Upper lobe of left lung (tissue), 6 donors: Measurements from ENCODE around the gene CD79B. TPM values are rescaled to one million over a fixed set of nuclear protein-coding genes. Genes with fewer than 3 reads are reported as not detected.
A peak's percentile ranks its signal among the peaks of the same experiment; 100 is the strongest.

Experiments
- ATAC-seq, 2 donors: fragments of 200-7000 bp; cut with Tn5 transposase; one replicate each; pipeline ENCODE4 v1.9.1; 2022; ENCODE audit warnings: mild to moderate bottlenecking in 2 of 2, moderate library complexity in 2 of 2; ENCODE audit not compliant: low FRiP score in 2 of 2
- DNase-seq, 2 donors: peaks; one replicate each; pipeline ENCODE4 v3.0.0-alpha.2; 2019 to 2020
- H3K27ac ChIP-seq, 4 donors: fragments of 200-600 bp; sonication (generic); one replicate each; pipeline ENCODE4 v1.5.1; 2016 to 2019
- H3K27me3 ChIP-seq, 4 donors: fragments of 200-600 bp; sonication (generic); one replicate each; pipeline ENCODE4 v1.5.1; 2017 to 2019
- H3K36me3 ChIP-seq, 4 donors: fragments of 200-600 bp; sonication (generic); one replicate each; pipeline ENCODE4 v1.5.1; 2016 to 2019
- H3K4me1 ChIP-seq, 4 donors: fragments of 200-600 bp; sonication (generic); one replicate each; pipeline ENCODE4 v1.5.1; 2018 to 2019
- H3K4me3 ChIP-seq, 4 donors: fragments of 200-600 bp; sonication (generic); one replicate each; pipeline ENCODE4 v1.5.1; 2017 to 2019; ENCODE audit warnings: mild to moderate bottlenecking in 2 of 4, moderate library complexity in 1 of 4
- H3K9me3 ChIP-seq, 4 donors: fragments of 200-600 bp; sonication (generic); one replicate each; pipeline ENCODE4 v1.5.1; 2018 to 2019
- EP300 ChIP-seq, 4 donors: sonication (generic); formaldehyde crosslinking; IDR thresholded peaks; one replicate each; pipeline ENCODE4 v1.5.1; 2017; ENCODE audit warnings: antibody characterized with exemption in 4 of 4, control low read depth in 2 of 4
- POLR2A ChIP-seq, 4 donors: fragments of 450-650 bp; IDR thresholded peaks; one replicate each; pipeline ENCODE4 v1.5.1; 2016 to 2017; ENCODE audit warnings: antibody characterized with exemption in 4 of 4, mild to moderate bottlenecking in 2 of 4
- POLR2AphosphoS5 ChIP-seq, 2 donors: sonication (generic); formaldehyde crosslinking; IDR thresholded peaks; one replicate each; pipeline ENCODE4 v1.5.1; 2017; ENCODE audit warnings: antibody characterized with exemption in 2 of 2
- WGBS, 2 donors: methylation state at CpG; one replicate each; pipeline ENCODE4 v1.1.5; 2017 to 2018; 5-methylcytosine and 5-hydroxymethylcytosine counted together
- total RNA-seq, 6 donors: library from RNA; depleted of rRNA in 4 of 6; stranded (reverse); fragments of >200 nt in 4 of 6; gene quantifications; one replicate each; pipeline versions ENCODE4 v1.1.0 to v1.2.1, GENCODE V29; 2016 to 2021
- TF ChIP-seq, protein P1 (sequence below), 6 experiments: fragments of 450-650 bp in 4 of 6; fragments of 200-600 bp in 2 of 6; sonication (generic) in 2 of 6; IDR thresholded peaks; one replicate each; pipeline ENCODE4 v1.5.1; 2016 to 2019; ENCODE audit warnings: antibody characterized with exemption in 6 of 6
- donor health status: DM: no; HTN: no; CAD: no; lungs with moderate emphysema.
- donor health status: DM: no; HTN: yes; CAD: no; lungs with severe emphysema.

The CD79B gene
- total RNA-seq, 6 donors from 2014 or later = 0.91 to 6.3 (median 2.6) TPM; not detected in 1

- TF ChIP-seq POLR2A (IDR thresholded peaks at IDR 0.05) (no peak), POLR2AphosphoS5 (IDR thresholded peaks at IDR 0.05) (no peak), EP300 (IDR thresholded peaks at IDR 0.05) (no peak)
- TF ChIP-seq, protein P1, sequence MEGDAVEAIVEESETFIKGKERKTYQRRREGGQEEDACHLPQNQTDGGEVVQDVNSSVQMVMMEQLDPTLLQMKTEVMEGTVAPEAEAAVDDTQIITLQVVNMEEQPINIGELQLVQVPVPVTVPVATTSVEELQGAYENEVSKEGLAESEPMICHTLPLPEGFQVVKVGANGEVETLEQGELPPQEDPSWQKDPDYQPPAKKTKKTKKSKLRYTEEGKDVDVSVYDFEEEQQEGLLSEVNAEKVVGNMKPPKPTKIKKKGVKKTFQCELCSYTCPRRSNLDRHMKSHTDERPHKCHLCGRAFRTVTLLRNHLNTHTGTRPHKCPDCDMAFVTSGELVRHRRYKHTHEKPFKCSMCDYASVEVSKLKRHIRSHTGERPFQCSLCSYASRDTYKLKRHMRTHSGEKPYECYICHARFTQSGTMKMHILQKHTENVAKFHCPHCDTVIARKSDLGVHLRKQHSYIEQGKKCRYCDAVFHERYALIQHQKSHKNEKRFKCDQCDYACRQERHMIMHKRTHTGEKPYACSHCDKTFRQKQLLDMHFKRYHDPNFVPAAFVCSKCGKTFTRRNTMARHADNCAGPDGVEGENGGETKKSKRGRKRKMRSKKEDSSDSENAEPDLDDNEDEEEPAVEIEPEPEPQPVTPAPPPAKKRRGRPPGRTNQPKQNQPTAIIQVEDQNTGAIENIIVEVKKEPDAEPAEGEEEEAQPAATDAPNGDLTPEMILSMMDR (IDR thresholded peaks at IDR 0.05) = no peak
- DNase-seq (no peak), ATAC-seq (no peak)
- no peaks in the 10 kb centered on the region for H3K9me3 ChIP-seq
- no peaks in the 10 kb centered on the region for H3K27me3 ChIP-seq
- no peak overlapping the region for H3K4me3 ChIP-seq
- 75 to 83% methylated on average over 14 to 15 of the region's 18 CpGs for WGBS, 2 donors
- H3K4me1 ChIP-seq = peaks cover 5 to 15% (median 10%) of the 10 kb centered on the region in 4 donors
- no peaks in the 10 kb centered on the region for H3K36me3 ChIP-seq
- no peak overlapping the region for H3K27ac ChIP-seq
These were observed 15.7 kb upstream of the CD79B start for GRCh38 chr17:63947711-63948330.

DNA sequence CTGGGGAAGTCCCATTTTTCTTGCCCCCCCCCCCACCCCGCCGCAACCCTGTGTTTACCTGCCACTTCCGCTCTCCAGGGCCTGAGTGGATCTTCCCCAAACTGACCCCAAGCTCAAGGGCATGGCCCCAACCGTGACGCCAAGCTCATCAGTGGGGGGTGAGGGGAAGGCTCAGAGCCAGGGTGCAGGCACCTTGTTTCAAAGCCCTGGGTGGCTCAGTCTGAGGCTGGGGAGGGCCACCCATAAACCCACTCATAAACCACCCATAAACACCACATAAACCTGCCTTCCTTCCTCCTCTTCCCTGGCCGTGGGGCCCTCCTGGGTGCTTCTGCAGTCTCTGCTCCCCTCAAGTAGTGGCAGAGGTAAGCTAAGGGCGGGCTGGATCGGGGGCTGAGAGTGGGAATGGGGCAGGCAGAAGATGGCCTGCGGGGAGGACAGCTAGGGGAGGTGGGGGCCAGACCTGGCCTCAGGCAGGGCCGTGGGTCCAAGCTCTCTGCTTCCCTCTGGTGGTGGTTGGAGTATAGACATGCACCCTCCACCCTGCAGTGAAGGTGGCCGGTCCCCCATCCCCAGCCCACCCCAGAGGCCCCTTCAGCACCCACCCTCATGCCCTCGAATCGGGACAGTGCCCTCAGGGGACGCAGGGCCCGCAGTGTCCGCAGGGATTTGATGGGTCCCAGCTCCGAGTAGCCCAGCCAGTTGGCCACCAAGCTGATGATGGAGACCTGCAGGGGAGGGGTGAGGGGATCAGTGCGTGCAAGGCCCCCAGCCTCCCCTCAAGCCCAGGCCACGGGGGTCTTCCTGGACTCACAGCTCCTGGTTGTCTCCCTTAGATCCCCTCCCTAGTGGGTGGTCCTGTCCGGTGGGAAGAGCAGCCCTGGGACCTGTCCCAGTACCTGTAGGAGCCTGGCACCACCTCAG, 14.6 kb upstream of the CD79B start:
- peak in 1 of 2 donors; percentile 60 for DNase-seq
- no peaks in the 10 kb centered on the region for H3K36me3 ChIP-seq
- no peak for TF ChIP-seq POLR2A (IDR thresholded peaks at IDR 0.05)
- TF ChIP-seq, protein P1 (IDR thresholded peaks at IDR 0.05) = peak; percentile 61 to 79 (median 74)
- H3K27me3 ChIP-seq = no peaks in the 10 kb centered on the region
- 0 to 28% methylated on average over 1 to 19 of the region's 20 CpGs for WGBS, 2 donors
- peaks cover 5 to 15% (median 10%) of the 10 kb centered on the region in 4 donors for H3K4me1 ChIP-seq
- H3K9me3 ChIP-seq = no peaks in the 10 kb centered on the region
- no peak overlapping the region for H3K4me3 ChIP-seq
- peak overlapping the region in 1 of 4 donors; percentile 56 for H3K27ac ChIP-seq
- peak; percentile 59 to 82 for ATAC-seq

DNA sequence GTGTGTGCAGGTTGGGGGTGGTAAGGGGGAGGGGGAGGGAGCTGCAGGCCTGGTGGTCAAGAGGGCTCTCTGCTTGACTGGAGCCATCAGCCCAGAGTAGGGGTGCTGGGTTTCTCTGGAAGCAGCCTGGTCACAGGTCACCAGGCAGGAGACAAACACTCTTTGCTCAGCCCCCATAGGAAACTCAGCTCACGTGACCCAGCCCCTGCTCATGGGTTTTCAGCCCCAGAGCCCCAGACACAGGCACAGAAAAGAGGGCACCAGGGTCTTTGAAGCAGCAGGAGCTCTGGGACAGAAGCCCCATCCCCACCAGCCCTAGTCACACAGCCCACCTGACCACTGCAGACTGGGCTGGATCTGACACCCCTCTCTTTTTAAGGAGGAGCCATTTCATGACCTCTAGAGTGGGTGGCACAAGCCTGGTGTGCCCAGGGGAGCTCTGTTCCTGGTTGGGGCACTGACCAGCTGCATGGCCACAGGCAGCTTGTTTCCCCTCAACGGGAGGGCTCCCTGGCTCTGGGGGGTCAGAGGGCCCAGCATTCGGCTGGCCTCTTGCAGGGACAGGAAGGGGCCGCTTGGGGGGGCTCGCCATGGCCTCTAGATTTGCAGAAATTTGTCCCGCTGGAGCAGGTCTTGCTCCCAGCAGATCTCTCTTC, 13.8 kb upstream of the CD79B start:
- Histone ChIP-seq H3K4me1 (peaks cover 5 to 15% (median 10%) of the 10 kb centered on the region in 4 donors), H3K27me3 (no peaks in the 10 kb centered on the region), H3K36me3 (no peaks in the 10 kb centered on the region), H3K4me3 (no peak overlapping the region), H3K27ac (no peak overlapping the region), H3K9me3 (no peaks in the 10 kb centered on the region)
- 47 to 52% methylated on average over 6 of the region's 6 CpGs for WGBS, 2 donors
- TF ChIP-seq, protein P1 (IDR thresholded peaks at IDR 0.05) = no peak
- TF ChIP-seq EP300 (IDR thresholded peaks at IDR 0.05) = no peak
- ATAC-seq (no peak), DNase-seq (no peak)

DNA sequence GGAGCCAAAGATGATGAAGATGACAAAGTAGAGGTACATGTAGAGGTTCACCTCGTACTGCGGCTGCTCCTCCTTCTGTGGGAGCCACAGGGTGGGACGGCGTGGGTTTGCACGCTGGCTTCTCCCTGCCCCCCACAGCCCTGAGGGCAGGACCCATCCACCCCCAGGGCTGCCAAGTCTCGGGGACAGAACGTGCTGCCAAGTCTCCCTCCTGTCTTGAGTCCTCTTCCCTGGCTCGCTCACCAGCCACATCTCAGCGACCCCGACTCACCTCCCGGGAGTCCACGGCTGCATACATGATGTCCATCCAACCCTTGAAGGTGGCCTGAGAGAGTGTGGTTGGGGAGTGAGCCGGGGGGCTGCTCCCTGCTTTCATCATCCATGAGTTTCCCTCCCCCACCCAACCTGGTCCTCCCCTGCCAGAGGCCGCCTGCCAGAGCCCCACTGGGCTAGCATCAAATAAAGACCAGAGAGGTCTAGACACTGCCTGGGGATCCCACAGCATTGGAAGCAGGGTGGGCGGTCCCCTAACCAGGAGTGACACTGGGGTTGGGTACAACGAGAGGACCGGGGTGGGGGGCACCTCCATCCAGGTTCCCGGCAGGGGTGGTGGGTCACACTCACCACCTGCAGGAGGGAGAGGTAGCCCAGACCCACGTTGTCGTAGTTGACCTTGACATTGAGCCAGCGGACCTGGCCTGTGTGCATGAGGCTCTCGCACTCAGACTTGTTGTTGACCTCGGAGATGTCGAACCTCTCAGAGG, 12.8 kb upstream of the CD79B start:
- Histone ChIP-seq H3K36me3 (no peaks in the 10 kb centered on the region), H3K4me3 (no peak overlapping the region), H3K9me3 (no peaks in the 10 kb centered on the region), H3K27me3 (no peaks in the 10 kb centered on the region), H3K4me1 (peaks cover 5 to 15% (median 10%) of the 10 kb centered on the region in 4 donors), H3K27ac (no peak overlapping the region)
- DNase-seq (no peak), ATAC-seq (no peak)
- TF ChIP-seq, protein P1 (IDR thresholded peaks at IDR 0.05) = no peak
- TF ChIP-seq POLR2A (IDR thresholded peaks at IDR 0.05) = no peak
- no peak for TF ChIP-seq EP300 (IDR thresholded peaks at IDR 0.05)
- no peak for TF ChIP-seq POLR2AphosphoS5 (IDR thresholded peaks at IDR 0.05)
- 91 to 95% methylated on average over 14 to 22 of the region's 24 CpGs for WGBS, 2 donors
